H9 (cell line): ENCODE measurements around the gene IL32. TPM values are rescaled to one million over a fixed set of nuclear protein-coding genes. Genes with fewer than 3 reads are reported as not detected.

Experiments
- DNase-seq: peaks from one replicate; pipeline ENCODE4 v3.0.0-alpha.2; 2017
- H2AFZ ChIP-seq: one replicate; pipeline ENCODE4 v1.6.1; 2013; ENCODE audit warnings: mild to moderate bottlenecking, low read length, control low read depth, moderate library complexity
- H2AK5ac ChIP-seq: 2 replicates; pipeline ENCODE4 v1.6.1; 2013; ENCODE audit warnings: low read length, control low read depth, mixed read lengths; ENCODE audit not compliant: insufficient read length
- H2BK120ac ChIP-seq: one replicate; pipeline ENCODE4 v1.6.1; 2013; ENCODE audit warnings: low read depth, mild to moderate bottlenecking, low read length, control low read depth, inconsistent platforms; ENCODE audit not compliant: poor library complexity, severe bottlenecking
- H2BK12ac ChIP-seq: 2 replicates; pipeline ENCODE4 v1.6.1; 2013; ENCODE audit warnings: low read length, control low read depth, mixed read lengths, low read depth; ENCODE audit not compliant: insufficient read length
- H2BK15ac ChIP-seq: 2 replicates; pipeline ENCODE4 v1.6.1; 2013; ENCODE audit warnings: low read depth, low read length, control low read depth
- H2BK20ac ChIP-seq: one replicate; pipeline ENCODE4 v1.6.1; 2013; ENCODE audit warnings: low read depth, mild to moderate bottlenecking, low read length, control low read depth, inconsistent platforms; ENCODE audit not compliant: poor library complexity, severe bottlenecking
- H2BK5ac ChIP-seq: 2 replicates; pipeline ENCODE4 v1.6.1; 2013; ENCODE audit warnings: low read length, control low read depth, mixed read lengths; ENCODE audit not compliant: insufficient read length
- H3K14ac ChIP-seq: 2 replicates; pipeline ENCODE4 v1.6.1; 2013; ENCODE audit warnings: low read length, control low read depth; ENCODE audit not compliant: insufficient read depth
- H3K18ac ChIP-seq: 2 replicates; pipeline ENCODE4 v1.6.1; 2013; ENCODE audit warnings: low read depth, mild to moderate bottlenecking, mixed read lengths, low read length, control low read depth; ENCODE audit not compliant: insufficient read length
- H3K23ac ChIP-seq: 2 replicates; pipeline ENCODE4 v1.6.1; 2013; ENCODE audit warnings: low read length, control low read depth, mixed read lengths, low read depth; ENCODE audit not compliant: insufficient read length
- H3K23me2 ChIP-seq: 2 replicates; pipeline ENCODE4 v1.6.1; 2013; ENCODE audit warnings: low read depth, mild to moderate bottlenecking, mixed read lengths, low read length, control low read depth; ENCODE audit not compliant: insufficient read length, poor library complexity, severe bottlenecking
- H3K27ac ChIP-seq: 2 replicates; pipeline ENCODE4 v1.5.1; 2013; ENCODE audit warnings: low read length, control low read depth, mixed read lengths, low read depth; ENCODE audit not compliant: insufficient read length
- H3K27me3 ChIP-seq: 2 replicates; pipeline ENCODE4 v1.6.1; 2013; ENCODE audit warnings: low read length, control low read depth, inconsistent platforms; ENCODE audit not compliant: insufficient read depth
- H3K4ac ChIP-seq: 2 replicates; pipeline ENCODE4 v1.6.1; 2013; ENCODE audit warnings: low read depth, mild to moderate bottlenecking, control low read depth, inconsistent platforms, low read length, moderate library complexity
- H3K4me1 ChIP-seq: 2 replicates; pipeline ENCODE4 v1.6.1; 2013; ENCODE audit warnings: low read length, control low read depth, inconsistent platforms; ENCODE audit not compliant: insufficient read depth
- H3K4me2 ChIP-seq: 2 replicates; pipeline ENCODE4 v1.6.1; 2013; ENCODE audit warnings: low read length, control low read depth, mixed read lengths; ENCODE audit not compliant: insufficient read length, insufficient read depth
- H3K56ac ChIP-seq: 2 replicates; pipeline ENCODE4 v1.6.1; 2013; ENCODE audit warnings: low read depth, mild to moderate bottlenecking, mixed read lengths, low read length, control low read depth; ENCODE audit not compliant: insufficient read length
- H3K79me1 ChIP-seq: 2 replicates; pipeline ENCODE4 v1.6.1; 2013; ENCODE audit warnings: low read depth, mild to moderate bottlenecking, moderate library complexity, low read length, control low read depth, inconsistent platforms; ENCODE audit not compliant: insufficient read depth, poor library complexity, severe bottlenecking
- H3K79me2 ChIP-seq: 2 replicates; pipeline ENCODE4 v1.6.1; 2013; ENCODE audit warnings: low read length, control low read depth, inconsistent platforms; ENCODE audit not compliant: insufficient read depth
- H3K9ac ChIP-seq: 2 replicates; pipeline ENCODE4 v1.6.1; 2013; ENCODE audit warnings: low read length, control low read depth, mixed read lengths; ENCODE audit not compliant: insufficient read length; ENCODE audit errors: extremely low read depth
- H3K9me3 ChIP-seq: one replicate; pipeline ENCODE4 v1.6.1; 2013; ENCODE audit warnings: low read depth, low read length, inconsistent platforms; ENCODE audit not compliant: control insufficient read depth
- H3T11ph ChIP-seq: one replicate; pipeline ENCODE4 v1.6.1; 2013; ENCODE audit warnings: mild to moderate bottlenecking, low read length, control low read depth, inconsistent platforms
- H4K20me1 ChIP-seq: one replicate; pipeline ENCODE4 v1.6.1; 2013; ENCODE audit not compliant: control insufficient read depth, insufficient read length, insufficient read depth
- H4K5ac ChIP-seq: 2 replicates; pipeline ENCODE4 v1.6.1; 2013; ENCODE audit warnings: low read depth, mild to moderate bottlenecking, mixed read lengths, low read length, control low read depth; ENCODE audit not compliant: insufficient read length
- H4K8ac ChIP-seq: replicated peaks from 2 replicates; pipeline ENCODE4 v1.6.1; 2013; ENCODE audit warnings: low read length, control low read depth, mixed read lengths, low read depth; ENCODE audit not compliant: insufficient read length
- H4K91ac ChIP-seq: 2 replicates; pipeline ENCODE4 v1.6.1; 2013; ENCODE audit warnings: low read depth, mild to moderate bottlenecking, moderate library complexity, mixed read lengths, low read length, control low read depth; ENCODE audit not compliant: insufficient read length
- H3K27ac Mint-ChIP-seq, 3 experiments: 2 replicates in 2 of 3; 3 replicates in 1 of 3; pipeline ENCODE4 v1.8.0; 2020 to 2021; ENCODE audit warnings: mixed read lengths in 3 of 3, mild to moderate bottlenecking in 1 of 3, moderate library complexity in 1 of 3
- H3K27me3 Mint-ChIP-seq: 2 replicates; pipeline ENCODE4 v1.8.0; 2021; ENCODE audit warnings: low read depth, mild to moderate bottlenecking, moderate library complexity, mixed read lengths
- H3K36me3 Mint-ChIP-seq, 3 experiments: 2 replicates in 2 of 3; 3 replicates in 1 of 3; pipeline ENCODE4 v1.8.0; 2020 to 2021; ENCODE audit warnings: low read depth in 3 of 3, mixed read lengths in 3 of 3; ENCODE audit not compliant: insufficient read depth in 1 of 3
- H3K4me1 Mint-ChIP-seq, 2 experiments: 2 replicates each; pipeline ENCODE4 v1.8.0; 2020; ENCODE audit warnings: mixed read lengths in 2 of 2
- H3K4me3 Mint-ChIP-seq, 2 experiments: 2 replicates in 1 of 2; 3 replicates in 1 of 2; pipeline ENCODE4 v1.8.0; 2020 to 2021; ENCODE audit warnings: mild to moderate bottlenecking in 2 of 2, mixed read lengths in 2 of 2, moderate library complexity in 1 of 2
- H3K9me3 Mint-ChIP-seq, 2 experiments: 2 replicates in 1 of 2; 3 replicates in 1 of 2; pipeline ENCODE4 v1.8.0; 2020; ENCODE audit warnings: mild to moderate bottlenecking in 2 of 2, mixed read lengths in 2 of 2, moderate library complexity in 1 of 2
- WGBS: extraction: QIAGEN DNeasy Blood & Tissue Kit; methylation state at CpG from one replicate; pipeline ENCODE4 v1.1.7; 2013; ENCODE audit warnings: missing lambda C conversion rate, low lambda C conversion rate, mixed read lengths; ENCODE audit not compliant: insufficient read length; ENCODE audit errors: extremely low coverage; 5-methylcytosine and 5-hydroxymethylcytosine counted together
- total RNA-seq: library from RNA; stranded (reverse); gene quantifications from 2 replicates; pipeline ENCODE4 v1.2.1, GENCODE V29; 2021
- TF ChIP-seq, protein P1 (sequence below): fragments of 200-600 bp; sonication (generic); conservative IDR thresholded peaks from 3 replicates; pipeline ENCODE4 v1.8.0; 2021; ENCODE audit warnings: antibody characterized with exemption, mild to moderate bottlenecking

The IL32 gene
- total RNA-seq, 1 experiment from 2014 or later: 2.0 TPM

DNA sequence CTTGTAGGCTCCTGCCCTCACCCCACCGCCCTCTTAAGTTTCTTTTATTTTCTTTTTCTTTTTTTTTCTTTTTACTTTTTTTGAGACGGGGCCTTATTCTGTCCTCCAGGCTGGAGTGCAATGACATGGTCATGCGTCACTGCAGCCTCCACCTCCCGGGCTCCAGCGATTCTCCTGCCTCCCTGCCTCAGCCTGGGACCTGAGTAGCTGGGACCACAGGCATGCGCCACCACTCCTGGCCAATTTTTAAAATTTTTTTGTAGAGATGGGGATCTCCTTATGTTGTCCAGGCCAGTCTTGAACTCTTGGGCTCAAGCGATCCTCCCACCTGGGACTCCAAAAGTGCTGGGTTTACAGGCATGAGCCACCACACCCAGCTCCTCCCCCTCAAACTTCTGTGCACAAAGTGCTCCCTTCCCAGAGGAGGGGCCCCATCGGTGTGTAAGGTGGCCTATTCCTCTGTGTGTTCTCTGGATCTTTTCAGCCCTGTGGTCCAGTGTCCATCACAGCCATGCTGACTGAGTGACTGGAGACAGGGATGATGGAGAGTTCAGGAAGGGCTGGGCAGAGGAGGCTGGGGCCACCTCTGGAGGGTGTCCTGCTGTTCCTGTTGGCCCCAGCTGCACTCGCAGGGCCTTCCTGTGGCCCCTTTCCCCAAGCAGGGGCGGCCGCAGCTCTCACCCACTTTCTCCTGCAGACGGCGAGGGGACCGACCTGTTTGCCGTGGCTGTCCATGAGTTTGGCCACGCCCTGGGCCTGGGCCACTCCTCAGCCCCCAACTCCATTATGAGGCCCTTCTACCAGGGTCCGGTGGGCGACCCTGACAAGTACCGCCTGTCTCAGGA lies 8.9 kb upstream of the IL32 start:
- H2BK15ac ChIP-seq: no peak overlapping the region
- no peak overlapping the region for H4K5ac ChIP-seq
- no peak overlapping the region for H2BK120ac ChIP-seq
- no peak overlapping the region for H2BK20ac ChIP-seq
- H4K8ac ChIP-seq: no peak overlapping the region
- no peak for DNase-seq
- H3K9me3 Mint-ChIP-seq: no peaks in the 10 kb centered on the region; a peak in 2 of 5 replicates
- H3K18ac ChIP-seq: no peak overlapping the region
- no peak overlapping the region for H3T11ph ChIP-seq
- H3K56ac ChIP-seq: no peak overlapping the region
- H4K91ac ChIP-seq: no peak overlapping the region
- no peak overlapping the region for H3K4me3 Mint-ChIP-seq
- peaks cover 10 to 29% (median 14%) of the 10 kb centered on the region in 3 experiments for H3K36me3 Mint-ChIP-seq
- H2BK12ac ChIP-seq: no peak overlapping the region
- no peak overlapping the region for H3K23ac ChIP-seq
- H3K27ac ChIP-seq: no peak overlapping the region
- WGBS: no CpG with 5 or more reads among the region's 19 CpGs
- TF ChIP-seq, protein P1, sequence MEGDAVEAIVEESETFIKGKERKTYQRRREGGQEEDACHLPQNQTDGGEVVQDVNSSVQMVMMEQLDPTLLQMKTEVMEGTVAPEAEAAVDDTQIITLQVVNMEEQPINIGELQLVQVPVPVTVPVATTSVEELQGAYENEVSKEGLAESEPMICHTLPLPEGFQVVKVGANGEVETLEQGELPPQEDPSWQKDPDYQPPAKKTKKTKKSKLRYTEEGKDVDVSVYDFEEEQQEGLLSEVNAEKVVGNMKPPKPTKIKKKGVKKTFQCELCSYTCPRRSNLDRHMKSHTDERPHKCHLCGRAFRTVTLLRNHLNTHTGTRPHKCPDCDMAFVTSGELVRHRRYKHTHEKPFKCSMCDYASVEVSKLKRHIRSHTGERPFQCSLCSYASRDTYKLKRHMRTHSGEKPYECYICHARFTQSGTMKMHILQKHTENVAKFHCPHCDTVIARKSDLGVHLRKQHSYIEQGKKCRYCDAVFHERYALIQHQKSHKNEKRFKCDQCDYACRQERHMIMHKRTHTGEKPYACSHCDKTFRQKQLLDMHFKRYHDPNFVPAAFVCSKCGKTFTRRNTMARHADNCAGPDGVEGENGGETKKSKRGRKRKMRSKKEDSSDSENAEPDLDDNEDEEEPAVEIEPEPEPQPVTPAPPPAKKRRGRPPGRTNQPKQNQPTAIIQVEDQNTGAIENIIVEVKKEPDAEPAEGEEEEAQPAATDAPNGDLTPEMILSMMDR: no peak
- no peaks in the 10 kb centered on the region for H4K20me1 ChIP-seq
- no peak overlapping the region for H3K4ac ChIP-seq
- no peak overlapping the region for H2AFZ ChIP-seq
- no peak overlapping the region for H3K4me2 ChIP-seq
- peaks cover 20 to 36% of the 10 kb centered on the region in 2 experiments for H3K4me1 Mint-ChIP-seq
- no peak overlapping the region for H2AK5ac ChIP-seq
- H3K4me1 ChIP-seq: no peaks in the 10 kb centered on the region
- H3K79me2 ChIP-seq: no peaks in the 10 kb centered on the region
- H3K23me2 ChIP-seq: peaks cover 14% of the 10 kb centered on the region
- no peaks in the 10 kb centered on the region for H3K79me1 ChIP-seq
- no peak overlapping the region for H3K9ac ChIP-seq
- H2BK5ac ChIP-seq: no peak overlapping the region
- peaks cover 32% of the 10 kb centered on the region for H3K27me3 Mint-ChIP-seq
- no peak overlapping the region for H3K27ac Mint-ChIP-seq
- H3K9me3 ChIP-seq: no peaks in the 10 kb centered on the region
- no peak overlapping the region for H3K14ac ChIP-seq
- H3K27me3 ChIP-seq: peaks cover 2% of the 10 kb centered on the region; the same call in 1 of the 2 replicates
